Neural cell (in vitro differentiated cells): Measurements from ENCODE around the gene IBSP. TPM values are rescaled to one million over a fixed set of nuclear protein-coding genes. Genes with fewer than 3 reads are reported as not detected.

Experiments used
- H2AFZ ChIP-seq: fragments of 200-600, 300-800 bp; sonication (generic), shearing (Covaris generic); 2 replicates; pipeline ENCODE4 v1.6.0; 2014; ENCODE audit warnings: low read depth, mild to moderate bottlenecking, antibody characterized with exemption, low read length, moderate library complexity
- H3F3A ChIP-seq: fragments of 200-600 bp; shearing (Covaris generic); 2 replicates; pipeline ENCODE4 v1.6.1; 2016; ENCODE audit warnings: mild to moderate bottlenecking, moderate library complexity, mixed read lengths, antibody characterized with exemption, low read length; ENCODE audit not compliant: insufficient read depth, poor library complexity, severe bottlenecking
- H3K27ac ChIP-seq: fragments of 200-600, 300-800 bp; sonication (generic), shearing (Covaris generic); 2 replicates; pipeline ENCODE4 v1.5.1; 2014; ENCODE audit warnings: mild to moderate bottlenecking, low read length, moderate library complexity
- H3K27me3 ChIP-seq: fragments of 300-800, 200-600 bp; sonication (generic), shearing (Covaris generic); 2 replicates; pipeline ENCODE4 v1.6.0; 2014; ENCODE audit warnings: mild to moderate bottlenecking, low read depth, low read length, moderate library complexity; ENCODE audit not compliant: insufficient read depth
- H3K36me3 ChIP-seq: fragments of 300-800, 200-600 bp; sonication (generic), shearing (Covaris generic); 2 replicates; pipeline ENCODE4 v1.5.1; 2014; ENCODE audit warnings: mild to moderate bottlenecking, antibody characterized with exemption, low read length, moderate library complexity; ENCODE audit not compliant: insufficient read depth
- H3K4me2 ChIP-seq: fragments of 300-800, 200-600 bp; sonication (generic), shearing (Covaris generic); 2 replicates; pipeline ENCODE4 v1.6.0; 2014; ENCODE audit warnings: mild to moderate bottlenecking, low read length
- H3K4me3 ChIP-seq: fragments of 300-800, 200-600 bp; sonication (generic), shearing (Covaris generic); 2 replicates; pipeline ENCODE4 v1.5.1; 2014; ENCODE audit warnings: mild to moderate bottlenecking, low read length, moderate library complexity
- H3K79me2 ChIP-seq: fragments of 200-600 bp; shearing (Covaris generic); replicated peaks from 2 replicates; pipeline ENCODE4 v1.6.0; 2014; ENCODE audit warnings: mild to moderate bottlenecking, low read length, moderate library complexity; ENCODE audit not compliant: insufficient read depth
- H3K9ac ChIP-seq: fragments of 300-800, 200-600 bp; sonication (generic), shearing (Covaris generic); 2 replicates; pipeline ENCODE4 v1.6.1; 2016; ENCODE audit warnings: mild to moderate bottlenecking, low read length, mixed read lengths
- H3K9me2 ChIP-seq: fragments of 200-600 bp; shearing (Covaris generic); 2 replicates; pipeline ENCODE4 v1.6.1; 2016; ENCODE audit warnings: mild to moderate bottlenecking, low read length, mixed read lengths; ENCODE audit not compliant: insufficient read depth
- H3K9me3 ChIP-seq: fragments of 200-600, 300-800 bp; sonication (generic), shearing (Covaris generic); 2 replicates; pipeline ENCODE4 v1.6.1; 2016; ENCODE audit warnings: mild to moderate bottlenecking, mixed run types, low read length, moderate library complexity, mixed read lengths
- H4K20me1 ChIP-seq: fragments of 200-600 bp; shearing (Covaris generic); 2 replicates; pipeline ENCODE4 v1.6.1; 2016; ENCODE audit warnings: mild to moderate bottlenecking, mixed run types; ENCODE audit not compliant: insufficient read depth
- EP300 ChIP-seq: fragments of 450-650 bp; conservative IDR thresholded peaks from 2 replicates; pipeline ENCODE4 v1.6.1; 2014; ENCODE audit warnings: antibody characterized with exemption, mild to moderate bottlenecking, moderate library complexity; ENCODE audit not compliant: poor library complexity, severe bottlenecking
- EZH2 ChIP-seq: fragments of 200-600, 300-800 bp; shearing (Covaris generic), sonication (generic); IDR thresholded peaks from 2 replicates; pipeline ENCODE4 v1.6.1; 2014; ENCODE audit warnings: antibody characterized with exemption, low read length, borderline replicate concordance, mild to moderate bottlenecking; ENCODE audit not compliant: insufficient read depth, poor library complexity, severe bottlenecking
- MXI1 ChIP-seq: fragments of 450-650 bp; conservative IDR thresholded peaks from 2 replicates; pipeline ENCODE4 v1.6.1; 2014; ENCODE audit warnings: antibody characterized with exemption, mild to moderate bottlenecking; ENCODE audit not compliant: poor library complexity, severe bottlenecking
- POLR2AphosphoS5 ChIP-seq: IDR thresholded peaks from 2 replicates; pipeline ENCODE4 v1.6.1; 2012
- RAD21 ChIP-seq: fragments of 450-650 bp; conservative IDR thresholded peaks from 2 replicates; pipeline ENCODE4 v1.6.1; 2014; ENCODE audit warnings: antibody characterized with exemption, mild to moderate bottlenecking, moderate library complexity
- SMC3 ChIP-seq: fragments of 450-650 bp; conservative IDR thresholded peaks from 2 replicates; pipeline ENCODE4 v1.6.1; 2014; ENCODE audit warnings: antibody characterized with exemption, mild to moderate bottlenecking, moderate library complexity; ENCODE audit not compliant: poor library complexity
- TAF1 ChIP-seq: IDR thresholded peaks from 2 replicates; pipeline ENCODE4 v1.6.1; 2012; ENCODE audit warnings: low read depth
- polyA plus RNA-seq: library from polyadenylated mRNA; depleted of rRNA; stranded (reverse); fragments of >200 nt; gene quantifications from 2 replicates; pipeline ENCODE4 v1.2.3, GENCODE V29; 2014
- TF ChIP-seq, protein P1 (sequence below): fragments of 450-650 bp; IDR thresholded peaks from 2 replicates; pipeline ENCODE4 v1.5.1; 2014; ENCODE audit warnings: antibody characterized with exemption, mild to moderate bottlenecking, moderate library complexity; ENCODE audit not compliant: poor library complexity, severe bottlenecking
- TF ChIP-seq, protein P2 (sequence below): IDR thresholded peaks from 2 replicates; pipeline ENCODE4 v1.6.1; 2012; ENCODE audit warnings: borderline replicate concordance

The IBSP gene
- polyA plus RNA-seq, 1 donor from 2014 or later: not detected

DNA sequence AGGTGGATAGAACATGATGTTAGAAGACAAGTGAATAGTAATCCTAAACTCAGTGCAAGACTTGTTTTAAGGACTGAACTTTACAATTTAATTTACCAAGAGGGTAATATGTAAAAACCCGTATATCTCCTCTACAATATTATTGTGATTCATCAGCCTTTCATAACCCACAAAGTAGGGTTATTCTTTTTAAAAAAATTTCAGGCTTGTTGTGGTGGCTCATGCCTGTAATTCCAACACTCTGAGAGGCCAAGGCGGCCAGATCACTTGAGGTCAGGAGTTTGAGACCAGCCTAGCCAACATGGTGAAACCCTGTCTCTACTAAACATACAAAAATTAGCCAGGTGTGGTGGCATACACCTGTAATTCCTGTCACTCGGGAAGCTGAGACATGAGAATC is 7.2 kb downstream of the IBSP start:
- no peaks in the 10 kb centered on the region for H3K9me3 ChIP-seq
- H3K4me2 ChIP-seq: no peak overlapping the region
- no peaks in the 10 kb centered on the region for H3K79me2 ChIP-seq
- no peaks in the 10 kb centered on the region for H3K9me2 ChIP-seq
- H4K20me1 ChIP-seq: no peaks in the 10 kb centered on the region
- no peak overlapping the region for H2AFZ ChIP-seq
- no peak overlapping the region for H3K9ac ChIP-seq
- no peaks in the 10 kb centered on the region for H3K27me3 ChIP-seq
- no peaks in the 10 kb centered on the region for H3K36me3 ChIP-seq
- no peak for TF ChIP-seq EP300
- TF ChIP-seq POLR2AphosphoS5: no peak
- no peak for TF ChIP-seq SMC3
- no peak for TF ChIP-seq RAD21
- TF ChIP-seq, protein P1, sequence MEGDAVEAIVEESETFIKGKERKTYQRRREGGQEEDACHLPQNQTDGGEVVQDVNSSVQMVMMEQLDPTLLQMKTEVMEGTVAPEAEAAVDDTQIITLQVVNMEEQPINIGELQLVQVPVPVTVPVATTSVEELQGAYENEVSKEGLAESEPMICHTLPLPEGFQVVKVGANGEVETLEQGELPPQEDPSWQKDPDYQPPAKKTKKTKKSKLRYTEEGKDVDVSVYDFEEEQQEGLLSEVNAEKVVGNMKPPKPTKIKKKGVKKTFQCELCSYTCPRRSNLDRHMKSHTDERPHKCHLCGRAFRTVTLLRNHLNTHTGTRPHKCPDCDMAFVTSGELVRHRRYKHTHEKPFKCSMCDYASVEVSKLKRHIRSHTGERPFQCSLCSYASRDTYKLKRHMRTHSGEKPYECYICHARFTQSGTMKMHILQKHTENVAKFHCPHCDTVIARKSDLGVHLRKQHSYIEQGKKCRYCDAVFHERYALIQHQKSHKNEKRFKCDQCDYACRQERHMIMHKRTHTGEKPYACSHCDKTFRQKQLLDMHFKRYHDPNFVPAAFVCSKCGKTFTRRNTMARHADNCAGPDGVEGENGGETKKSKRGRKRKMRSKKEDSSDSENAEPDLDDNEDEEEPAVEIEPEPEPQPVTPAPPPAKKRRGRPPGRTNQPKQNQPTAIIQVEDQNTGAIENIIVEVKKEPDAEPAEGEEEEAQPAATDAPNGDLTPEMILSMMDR: no peak
- TF ChIP-seq MXI1: no peak
- TF ChIP-seq, protein P2, sequence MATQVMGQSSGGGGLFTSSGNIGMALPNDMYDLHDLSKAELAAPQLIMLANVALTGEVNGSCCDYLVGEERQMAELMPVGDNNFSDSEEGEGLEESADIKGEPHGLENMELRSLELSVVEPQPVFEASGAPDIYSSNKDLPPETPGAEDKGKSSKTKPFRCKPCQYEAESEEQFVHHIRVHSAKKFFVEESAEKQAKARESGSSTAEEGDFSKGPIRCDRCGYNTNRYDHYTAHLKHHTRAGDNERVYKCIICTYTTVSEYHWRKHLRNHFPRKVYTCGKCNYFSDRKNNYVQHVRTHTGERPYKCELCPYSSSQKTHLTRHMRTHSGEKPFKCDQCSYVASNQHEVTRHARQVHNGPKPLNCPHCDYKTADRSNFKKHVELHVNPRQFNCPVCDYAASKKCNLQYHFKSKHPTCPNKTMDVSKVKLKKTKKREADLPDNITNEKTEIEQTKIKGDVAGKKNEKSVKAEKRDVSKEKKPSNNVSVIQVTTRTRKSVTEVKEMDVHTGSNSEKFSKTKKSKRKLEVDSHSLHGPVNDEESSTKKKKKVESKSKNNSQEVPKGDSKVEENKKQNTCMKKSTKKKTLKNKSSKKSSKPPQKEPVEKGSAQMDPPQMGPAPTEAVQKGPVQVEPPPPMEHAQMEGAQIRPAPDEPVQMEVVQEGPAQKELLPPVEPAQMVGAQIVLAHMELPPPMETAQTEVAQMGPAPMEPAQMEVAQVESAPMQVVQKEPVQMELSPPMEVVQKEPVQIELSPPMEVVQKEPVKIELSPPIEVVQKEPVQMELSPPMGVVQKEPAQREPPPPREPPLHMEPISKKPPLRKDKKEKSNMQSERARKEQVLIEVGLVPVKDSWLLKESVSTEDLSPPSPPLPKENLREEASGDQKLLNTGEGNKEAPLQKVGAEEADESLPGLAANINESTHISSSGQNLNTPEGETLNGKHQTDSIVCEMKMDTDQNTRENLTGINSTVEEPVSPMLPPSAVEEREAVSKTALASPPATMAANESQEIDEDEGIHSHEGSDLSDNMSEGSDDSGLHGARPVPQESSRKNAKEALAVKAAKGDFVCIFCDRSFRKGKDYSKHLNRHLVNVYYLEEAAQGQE: no peak
- no peak for TF ChIP-seq TAF1
- no peak for TF ChIP-seq EZH2
- H3K27ac ChIP-seq: no peak overlapping the region
- no peak overlapping the region for H3K4me3 ChIP-seq
- H3F3A ChIP-seq: no peaks in the 10 kb centered on the region

DNA sequence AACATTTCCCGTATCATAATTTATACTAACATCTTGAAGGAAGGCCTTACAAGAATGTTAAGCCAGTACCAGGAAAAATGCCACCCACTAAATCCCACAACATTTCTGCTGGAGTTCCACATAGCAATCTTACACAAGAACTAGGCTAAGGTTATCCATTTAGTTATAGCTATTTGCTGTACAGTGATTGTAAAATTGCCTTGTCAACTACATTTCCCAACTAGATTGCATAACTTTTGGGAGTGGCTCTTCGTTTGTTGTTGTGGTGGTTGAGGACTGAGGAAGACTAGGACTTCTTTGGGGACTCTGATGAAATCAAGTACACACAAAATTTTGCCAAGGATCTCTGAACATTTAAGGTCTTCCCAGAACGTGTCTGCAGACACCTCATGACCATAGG is 8.0 kb downstream of the IBSP start:
- no peaks in the 10 kb centered on the region for H3K27me3 ChIP-seq
- no peak overlapping the region for H3K4me3 ChIP-seq
- no peak overlapping the region for H3K4me2 ChIP-seq
- H3K9ac ChIP-seq: no peak overlapping the region
- no peaks in the 10 kb centered on the region for H3F3A ChIP-seq
- H3K9me2 ChIP-seq: no peaks in the 10 kb centered on the region
- no peaks in the 10 kb centered on the region for H4K20me1 ChIP-seq
- no peak for TF ChIP-seq POLR2AphosphoS5
- TF ChIP-seq EP300: no peak
- TF ChIP-seq MXI1: no peak
- TF ChIP-seq TAF1: no peak
- TF ChIP-seq, protein P1: no peak
- TF ChIP-seq SMC3: no peak
- H2AFZ ChIP-seq: no peak overlapping the region
- no peak overlapping the region for H3K27ac ChIP-seq
- no peaks in the 10 kb centered on the region for H3K9me3 ChIP-seq
- no peaks in the 10 kb centered on the region for H3K36me3 ChIP-seq
- no peaks in the 10 kb centered on the region for H3K79me2 ChIP-seq
